GM12878 (cell line): Measurements from ENCODE around the gene PLEKHO1. TPM values are rescaled to one million over a fixed set of nuclear protein-coding genes. Genes with fewer than 3 reads are reported as not detected.

Experiments
- ATF3 ChIP-seq: IDR thresholded peaks from 2 replicates; pipeline ENCODE4 v1.6.1; 2011; ENCODE audit warnings: low read depth, mild to moderate bottlenecking, low read length, moderate library complexity, borderline replicate concordance; ENCODE audit errors: extremely low read depth
- CBX3 ChIP-seq: fragments of 200-600 bp; sonication (generic); IDR thresholded peaks from 2 replicates; pipeline ENCODE4 v1.6.1; 2016; ENCODE audit warnings: low read depth, borderline replicate concordance
- GABPA ChIP-seq: IDR thresholded peaks from 2 replicates; pipeline ENCODE4 v1.6.1; 2014; ENCODE audit warnings: antibody characterized with exemption, low read depth, mild to moderate bottlenecking, inconsistent platforms
- IRF3 ChIP-seq: fragments of 450-650 bp; IDR thresholded peaks from 2 replicates; pipeline ENCODE4 v1.6.1; 2014; ENCODE audit warnings: mild to moderate bottlenecking
- JUNB ChIP-seq: IDR thresholded peaks from 2 replicates; pipeline ENCODE4 v1.6.1; 2016; ENCODE audit warnings: antibody characterized with exemption, mild to moderate bottlenecking
- KAT2A ChIP-seq: conservative IDR thresholded peaks from 2 replicates; pipeline ENCODE4 v1.6.1; 2011; ENCODE audit warnings: low read depth, low read length; ENCODE audit not compliant: control insufficient read depth
- KDM1A ChIP-seq: fragments of 200-600 bp; sonication (generic); IDR thresholded peaks from 2 replicates; pipeline ENCODE4 v1.6.1; 2016; ENCODE audit warnings: borderline replicate concordance
- MYB ChIP-seq: fragments of 150-350 bp; IDR thresholded peaks from 2 replicates; pipeline ENCODE4 v1.6.1; 2014; ENCODE audit warnings: mild to moderate bottlenecking, low read depth, low read length, borderline replicate concordance
- MYC ChIP-seq: IDR thresholded peaks from 2 replicates; pipeline ENCODE4 v1.6.1; 2011; ENCODE audit warnings: mild to moderate bottlenecking, low read length, moderate library complexity, inconsistent platforms; ENCODE audit not compliant: insufficient read depth, insufficient replicate concordance, insufficient read length, severe bottlenecking
- NFYA ChIP-seq: IDR thresholded peaks from 2 replicates; pipeline ENCODE4 v1.6.1; 2011; ENCODE audit warnings: low read depth, mild to moderate bottlenecking, low read length, improper control_type of control experiment, borderline replicate concordance
- NR2C1 ChIP-seq: fragments of 450-650 bp; IDR thresholded peaks from 2 replicates; pipeline ENCODE4 v1.6.1; 2017; ENCODE audit warnings: antibody characterized with exemption, mild to moderate bottlenecking, moderate library complexity
- NR2F1 ChIP-seq: fragments of 450-650 bp; conservative IDR thresholded peaks from 2 replicates; pipeline ENCODE4 v1.6.1; 2017; ENCODE audit warnings: mild to moderate bottlenecking
- POLR2AphosphoS5 ChIP-seq: IDR thresholded peaks from 2 replicates; pipeline ENCODE4 v1.6.1; 2011; ENCODE audit warnings: mild to moderate bottlenecking, low read length, inconsistent platforms
- RAD21 ChIP-seq: IDR thresholded peaks from 2 replicates; pipeline ENCODE4 v1.6.1; 2011; ENCODE audit warnings: mild to moderate bottlenecking, low read depth, low read length, moderate library complexity; ENCODE audit not compliant: insufficient read depth
- RAD51 ChIP-seq: fragments of 450-650 bp; IDR thresholded peaks from 2 replicates; pipeline ENCODE4 v1.6.1; 2016; ENCODE audit warnings: moderate library complexity, mild to moderate bottlenecking, inconsistent platforms
- RELB ChIP-seq: fragments of 450-650 bp; IDR thresholded peaks from 2 replicates; pipeline ENCODE4 v1.6.1; 2017; ENCODE audit warnings: low read depth, mild to moderate bottlenecking, moderate library complexity
- TCF3 ChIP-seq: IDR thresholded peaks from 2 replicates; pipeline ENCODE4 v1.6.1; 2012; ENCODE audit warnings: low read depth, mild to moderate bottlenecking, low read length, borderline replicate concordance; ENCODE audit not compliant: insufficient read depth
- USF1 ChIP-seq: IDR thresholded peaks from 2 replicates; pipeline ENCODE4 v1.6.1; 2011; ENCODE audit warnings: borderline replicate concordance, low read depth, mild to moderate bottlenecking, moderate library complexity, mixed read lengths, low read length; ENCODE audit not compliant: insufficient read depth; ENCODE audit errors: extremely low read length
- ZBED1 ChIP-seq: IDR thresholded peaks from 2 replicates; pipeline ENCODE4 v1.6.1; 2016; ENCODE audit warnings: borderline replicate concordance
- ZBTB40 ChIP-seq: fragments of 450-650 bp; IDR thresholded peaks from 2 replicates; pipeline ENCODE4 v1.6.1; 2016; ENCODE audit warnings: mild to moderate bottlenecking, moderate library complexity, borderline replicate concordance
- ZNF384 ChIP-seq: IDR thresholded peaks from 2 replicates; pipeline ENCODE4 v1.6.1; 2012; ENCODE audit warnings: low read depth, mild to moderate bottlenecking, low read length, improper control_type of control experiment, borderline replicate concordance
- polyA plus RNA-seq, 11 experiments: library from polyadenylated mRNA; depleted of rRNA in 4 of 11; unstranded in 6 of 11; stranded (reverse) in 5 of 11; fragments of >200 nt; fragmentation: Nextera tagmentation in 4 of 11; fragmentation: Illumina TruSeq in 1 of 11; extraction: Ambion mirVana in 4 of 11; extraction: Trizol in 1 of 11; gene quantifications; 1 replicate in 1 of 11; 2 replicates in 10 of 11; pipeline versions ENCODE4 v1.2.1 to v1.2.3, GENCODE V29; 2011 to 2016; ENCODE audit warnings: inconsistent platforms in 2 of 11, missing spikeins in 2 of 11, low read depth in 1 of 11
- total RNA-seq, 4 experiments: library from RNA; depleted of rRNA in 3 of 4; stranded (reverse); fragments of >200 nt in 3 of 4; fragmentation: Illumina TruSeq in 1 of 4; extraction: Trizol in 1 of 4; gene quantifications; 2 replicates each; pipeline versions ENCODE4 v1.2.1 to v1.2.3, GENCODE V29; 2013 to 2021

Gene PLEKHO1
- total and polyA plus RNA-seq, 10 of the 15 experiments (the other 5 are each of a cell fraction or from before 2014, with no cell fraction given) = 5.3 to 184 (median 88.8) TPM

GRCh38 chr1:150165622-150166612 lies 16.2 kb downstream of the PLEKHO1 start (continued):
- TF ChIP-seq KDM1A (no peak), RAD21 (peak; percentile 84), NR2F1 (no peak), GABPA (no peak), ZBED1 (no peak), KAT2A (no peak), USF1 (no peak), MYC (no peak), RELB (no peak), CBX3 (no peak), JUNB (no peak), POLR2AphosphoS5 (no peak), ATF3 (no peak), TCF3 (no peak), IRF3 (no peak), MYB (no peak), ZBTB40 (no peak), NR2C1 (no peak), NFYA (no peak), ZNF384 (no peak), RAD51 (no peak)
